GM12864 (cell line): ENCODE data around the gene FBN1.

Source experiments
- DNase-seq: peaks from one replicate; pipeline ENCODE4 v3.0.0-alpha.2; 2011; ENCODE audit warnings: low read depth
- H3K4me3 ChIP-seq: 2 replicates; pipeline ENCODE4 v1.5.1; 2011; ENCODE audit warnings: mild to moderate bottlenecking, low read depth, low read length, control low read depth
- CTCF ChIP-seq: IDR thresholded peaks from 2 replicates; pipeline ENCODE4 v1.5.1; 2011; ENCODE audit warnings: low read depth, mild to moderate bottlenecking, moderate library complexity, low read length, control low read depth, inconsistent platforms; ENCODE audit errors: missing control alignments

FBN1 gene

GRCh38 chr15:48625126-48625525, 20.4 kb downstream of the FBN1 start:
- no peak for DNase-seq
- no peak overlapping the region for H3K4me3 ChIP-seq
- no peak for TF ChIP-seq CTCF

- no peak overlapping the region for H3K4me3 ChIP-seq
- TF ChIP-seq CTCF, result no peak
- DNase-seq, result no peak
These were observed 20.8 kb downstream of the FBN1 start for GRCh38 chr15:48624700-48625099.

- H3K4me3 ChIP-seq, result no peak overlapping the region
- no peak for TF ChIP-seq CTCF
- DNase-seq, result no peak
These were observed 22.1 kb downstream of the FBN1 start for GRCh38 chr15:48623456-48623855.

- no peak for TF ChIP-seq CTCF
- DNase-seq, result no peak
- no peak overlapping the region for H3K4me3 ChIP-seq
These were observed 23.3 kb downstream of the FBN1 start for GRCh38 chr15:48622237-48622636.

- TF ChIP-seq CTCF, result no peak
- DNase-seq, result no peak
- no peak overlapping the region for H3K4me3 ChIP-seq
These were observed 26.1 kb downstream of the FBN1 start for GRCh38 chr15:48619446-48619845.

- TF ChIP-seq CTCF, result no peak
- no peak for DNase-seq
- H3K4me3 ChIP-seq, result no peak overlapping the region
These were observed 27.9 kb downstream of the FBN1 start for GRCh38 chr15:48617619-48618018.

GRCh38 chr15:48616216-48616615, 29.3 kb downstream of the FBN1 start:
- no peak for DNase-seq
- H3K4me3 ChIP-seq, result no peak overlapping the region
- no peak for TF ChIP-seq CTCF
